ENCODE results near the gene COL9A1.
"Not testable (repeated sequence)": the region's sequence is repeated elsewhere in the genome, so short reads cannot be mapped to it uniquely, and the experiment has no call there.

COL9A1 gene

GRCh38 chr6:70343313-70343712 is 40.4 kb upstream of the COL9A1 start:
- Histone ChIP-seq H3K4me2 (ENCODE audit: low read depth, low read length, poor library complexity, severe bottlenecking) (no peak overlapping the region), H3K9me2 (replicated peaks; ENCODE audit: insufficient read depth, low read length) (no peaks in the 10 kb centered on the region), H3K27ac (ENCODE audit: low read depth, low read length) (no peak overlapping the region), H3K9ac (ENCODE audit: low read length) (no peak overlapping the region), H3F3A (ENCODE audit: insufficient read depth) (no peaks in the 10 kb centered on the region), H3K27me3 (ENCODE audit: low read length) (no peaks in the 10 kb centered on the region), H2AFZ (ENCODE audit: low read depth, low read length, severe bottlenecking) (no peak overlapping the region), H3K9me3 (ENCODE audit: insufficient read depth, low read length) (no peaks in the 10 kb centered on the region), H3K4me3 (ENCODE audit: insufficient read depth, low read length, poor library complexity, severe bottlenecking) (no peak overlapping the region), H3K79me2 (ENCODE audit: insufficient read depth, low read length) (no peaks in the 10 kb centered on the region), H3K36me3 (ENCODE audit: low read length) (no peaks in the 10 kb centered on the region), H4K20me1 (ENCODE audit: low read depth, low read length) (no peaks in the 10 kb centered on the region)
- TF ChIP-seq CTCF (IDR thresholded peaks at IDR 0.05; ENCODE audit: insufficient read depth, low read length, poor library complexity, severe bottlenecking) = no peak
- no peak for TF ChIP-seq EZH2phosphoT487 (conservative IDR thresholded peaks at IDR 0.05; ENCODE audit: low read length)

GRCh38 chr6:70339810-70340209 is 36.9 kb upstream of the COL9A1 start:
- H3K9me2 ChIP-seq (replicated peaks; ENCODE audit: insufficient read depth, low read length); H2AFZ ChIP-seq (ENCODE audit: low read depth, low read length, severe bottlenecking); H3K9me3 ChIP-seq (ENCODE audit: insufficient read depth, low read length); H4K20me1 ChIP-seq (ENCODE audit: low read depth, low read length); H3F3A ChIP-seq (ENCODE audit: insufficient read depth); H3K9ac ChIP-seq (ENCODE audit: low read length); H3K79me2 ChIP-seq (ENCODE audit: insufficient read depth, low read length); H3K4me3 ChIP-seq (ENCODE audit: insufficient read depth, low read length, poor library complexity, severe bottlenecking); H3K27me3 ChIP-seq (ENCODE audit: low read length); H3K4me2 ChIP-seq (ENCODE audit: low read depth, low read length, poor library complexity, severe bottlenecking); H3K27ac ChIP-seq (ENCODE audit: low read depth, low read length); H3K36me3 ChIP-seq (ENCODE audit: low read length): not testable (repeated sequence)

- H4K20me1 ChIP-seq (ENCODE audit: low read depth, low read length) = no peaks in the 10 kb centered on the region
- no peaks in the 10 kb centered on the region for H3F3A ChIP-seq (ENCODE audit: insufficient read depth)
- no peak overlapping the region for H3K4me2 ChIP-seq (ENCODE audit: low read depth, low read length, poor library complexity, severe bottlenecking)
- no peak overlapping the region for H3K27ac ChIP-seq (ENCODE audit: low read depth, low read length)
- H3K9ac ChIP-seq (ENCODE audit: low read length) = no peak overlapping the region
- H3K27me3 ChIP-seq (ENCODE audit: low read length) = no peaks in the 10 kb centered on the region
- H3K4me3 ChIP-seq (ENCODE audit: insufficient read depth, low read length, poor library complexity, severe bottlenecking) = no peak overlapping the region
- TF ChIP-seq EZH2phosphoT487 (conservative IDR thresholded peaks at IDR 0.05; ENCODE audit: low read length) (no peak), CTCF (IDR thresholded peaks at IDR 0.05; ENCODE audit: insufficient read depth, low read length, poor library complexity, severe bottlenecking) (no peak)
- no peaks in the 10 kb centered on the region for H3K79me2 ChIP-seq (ENCODE audit: insufficient read depth, low read length)
- H3K9me3 ChIP-seq (ENCODE audit: insufficient read depth, low read length) = no peaks in the 10 kb centered on the region
- no peaks in the 10 kb centered on the region for H3K36me3 ChIP-seq (ENCODE audit: low read length)
- no peaks in the 10 kb centered on the region for H3K9me2 ChIP-seq (replicated peaks; ENCODE audit: insufficient read depth, low read length)
- H2AFZ ChIP-seq (ENCODE audit: low read depth, low read length, severe bottlenecking) = no peak overlapping the region
Measured at GRCh38 chr6:70338775-70339174, 35.9 kb upstream of the COL9A1 start.

GRCh38 chr6:70337743-70338105 is 34.8 kb upstream of the COL9A1 start:
- Histone ChIP-seq H3K27me3 (ENCODE audit: low read length) (no peaks in the 10 kb centered on the region), H3F3A (ENCODE audit: insufficient read depth) (no peaks in the 10 kb centered on the region), H3K27ac (ENCODE audit: low read depth, low read length) (no peak overlapping the region), H4K20me1 (ENCODE audit: low read depth, low read length) (no peaks in the 10 kb centered on the region), H3K9me3 (ENCODE audit: insufficient read depth, low read length) (no peaks in the 10 kb centered on the region), H3K4me3 (ENCODE audit: insufficient read depth, low read length, poor library complexity, severe bottlenecking) (no peak overlapping the region), H3K9ac (ENCODE audit: low read length) (no peak overlapping the region), H3K4me2 (ENCODE audit: low read depth, low read length, poor library complexity, severe bottlenecking) (no peak overlapping the region), H3K9me2 (replicated peaks; ENCODE audit: insufficient read depth, low read length) (no peaks in the 10 kb centered on the region), H2AFZ (ENCODE audit: low read depth, low read length, severe bottlenecking) (no peak overlapping the region), H3K79me2 (ENCODE audit: insufficient read depth, low read length) (no peaks in the 10 kb centered on the region), H3K36me3 (ENCODE audit: low read length) (no peaks in the 10 kb centered on the region)
- TF ChIP-seq EZH2phosphoT487 (conservative IDR thresholded peaks at IDR 0.05; ENCODE audit: low read length) = no peak
